SK-N-SH (cell line): Measurements from ENCODE around the gene MAN2A1.

Experiments used
- CTCF ChIP-seq: fragments of 200-600 bp; sonication (generic); IDR thresholded peaks from 2 replicates; pipeline ENCODE4 v1.6.1; 2017; ENCODE audit warnings: antibody characterized with exemption, mild to moderate bottlenecking, moderate library complexity
- ELF1 ChIP-seq: IDR thresholded peaks from 2 replicates; pipeline ENCODE4 v1.4.0; 2012
- EP300 ChIP-seq, 2 experiments: IDR thresholded peaks; 2 replicates each; pipeline versions ENCODE4 v1.4.0 to v1.6.1; 2012; ENCODE audit warnings: borderline replicate concordance in 1 of 2, low read depth in 1 of 2, low read length in 1 of 2
- EZH2phosphoT487 ChIP-seq: fragments of 200-600 bp; sonication (generic); IDR thresholded peaks from 2 replicates; pipeline ENCODE4 v1.6.1; 2017; ENCODE audit warnings: low read depth, mixed run types, mild to moderate bottlenecking, antibody characterized with exemption, moderate library complexity, borderline replicate concordance
- GABPA ChIP-seq: IDR thresholded peaks from 2 replicates; pipeline ENCODE4 v1.4.0; 2012; ENCODE audit warnings: low read depth, mild to moderate bottlenecking
- JUND ChIP-seq: IDR thresholded peaks from 2 replicates; pipeline ENCODE4 v1.4.0; 2012
- MAX ChIP-seq: IDR thresholded peaks from 2 replicates; pipeline ENCODE4 v1.4.0; 2012; ENCODE audit warnings: low read depth
- MXI1 ChIP-seq: IDR thresholded peaks from 2 replicates; pipeline ENCODE4 v1.6.1; 2012; ENCODE audit warnings: mild to moderate bottlenecking, low read depth, low read length, improper control_type of control experiment
- RAD21 ChIP-seq: IDR thresholded peaks from 2 replicates; pipeline ENCODE4 v1.6.1; 2012; ENCODE audit warnings: mild to moderate bottlenecking, low read length
- REST ChIP-seq: IDR thresholded peaks from 2 replicates; pipeline ENCODE4 v1.6.1; 2012; ENCODE audit warnings: mild to moderate bottlenecking, low read depth, low read length, moderate library complexity
- SMC3 ChIP-seq: IDR thresholded peaks from 2 replicates; pipeline ENCODE4 v1.6.1; 2012; ENCODE audit warnings: low read depth, low read length, improper control_type of control experiment
- USF1 ChIP-seq: IDR thresholded peaks from 2 replicates; pipeline ENCODE4 v1.4.0; 2012; ENCODE audit warnings: low read depth, borderline replicate concordance
- USF2 ChIP-seq: fragments of 150-350 bp; IDR thresholded peaks from 2 replicates; pipeline ENCODE4 v1.6.1; 2017; ENCODE audit warnings: antibody characterized with exemption, low read length, low read depth, borderline replicate concordance
- YY1 ChIP-seq: IDR thresholded peaks from 2 replicates; pipeline ENCODE4 v1.4.0; 2012; ENCODE audit warnings: low read depth, mild to moderate bottlenecking

- TF ChIP-seq RAD21 (no peak), CTCF (no peak), ELF1 (no peak), EZH2phosphoT487 (no peak), MAX (no peak), EP300 (IDR thresholded peaks at IDR 0.05; ENCODE audit: borderline replicate concordance in 1 of 2, low read depth in 1 of 2, low read length in 1 of 2) (no peak), YY1 (no peak), MXI1 (no peak), REST (no peak), USF1 (no peak), SMC3 (no peak), USF2 (no peak), GABPA (no peak), JUND (no peak)
Measured at GRCh38 chr5:109844695-109845094, 155.0 kb downstream of the MAN2A1 start.
